Measurements from ENCODE around the gene GLS2. TPM values are rescaled to one million over a fixed set of nuclear protein-coding genes. Genes with fewer than 3 reads are reported as not detected.
A peak's percentile ranks its signal among the peaks of the same experiment; 100 is the strongest.

GLS2 gene
- total and polyA plus RNA-seq, 9 of the 15 experiments (the other 6 are each of a cell fraction or from before 2014, with no cell fraction given): 0.11 TPM; not detected in 8

GRCh38 chr12:56437430-56438176, 50.4 kb downstream of the GLS2 start (continued):
- TF ChIP-seq ZNF609 (CRISPR knock-in tag; IDR thresholded peaks at IDR 0.05; ENCODE audit: borderline replicate concordance): no peak
- TF ChIP-seq SRSF1 (IDR thresholded peaks at IDR 0.05; ENCODE audit: low read depth, low read length): no peak
- peak in 1 of 2 experiments; percentile 55; a peak in 1 of 4 replicates for TF ChIP-seq ZMIZ1 (IDR thresholded peaks at IDR 0.05; ENCODE audit: low read depth in 2 of 2, low read length in 2 of 2)
- TF ChIP-seq ASH1L (IDR thresholded peaks at IDR 0.05; ENCODE audit: borderline replicate concordance, low read depth, partially characterized antibody): no peak
- TF ChIP-seq E2F3 (CRISPR knock-in tag; IDR thresholded peaks at IDR 0.05): no peak
- peak in 1 of 2 experiments; percentile 60 for TF ChIP-seq AFF1 (IDR thresholded peaks at IDR 0.05; ENCODE audit: low read depth in 1 of 2, partially characterized antibody in 2 of 2)
- TF ChIP-seq RAD51 (IDR thresholded peaks at IDR 0.05; ENCODE audit: borderline replicate concordance, low read depth): 0 out of 2 replicates have a peak, but pooled peaks have one; percentile 4
- no peak for TF ChIP-seq BRD4 (IDR thresholded peaks at IDR 0.05)
- TF ChIP-seq FOXP1 (CRISPR knock-in tag; IDR thresholded peaks at IDR 0.05): no peak
- TF ChIP-seq MED1 (CRISPR knock-in tag; IDR thresholded peaks at IDR 0.05; ENCODE audit: borderline replicate concordance): no peak
- TF ChIP-seq MAZ (CRISPR knock-in tag; conservative IDR thresholded peaks at IDR 0.05 in 1 of 2, IDR thresholded peaks at IDR 0.05 in 1 of 2): peak in 1 of 2 experiments; percentile 17; a peak in 1 of 4 replicates
- TF ChIP-seq ZNF699 (CRISPR knock-in tag; IDR thresholded peaks at IDR 0.05; ENCODE audit: insufficient replicate concordance): no peak

Data from K562 (cell line).